NCI-H146 (cell line): ENCODE data around the gene BCKDK.
"Not testable (repeated sequence)": the region's sequence is repeated elsewhere in the genome, so short reads cannot be mapped to it uniquely, and the experiment has no call there.

Source experiments
- DNase-seq: peaks from one replicate; lab custom pipeline; 2025; lab: John Stamatoyannopoulos, UW

BCKDK gene

DNA sequence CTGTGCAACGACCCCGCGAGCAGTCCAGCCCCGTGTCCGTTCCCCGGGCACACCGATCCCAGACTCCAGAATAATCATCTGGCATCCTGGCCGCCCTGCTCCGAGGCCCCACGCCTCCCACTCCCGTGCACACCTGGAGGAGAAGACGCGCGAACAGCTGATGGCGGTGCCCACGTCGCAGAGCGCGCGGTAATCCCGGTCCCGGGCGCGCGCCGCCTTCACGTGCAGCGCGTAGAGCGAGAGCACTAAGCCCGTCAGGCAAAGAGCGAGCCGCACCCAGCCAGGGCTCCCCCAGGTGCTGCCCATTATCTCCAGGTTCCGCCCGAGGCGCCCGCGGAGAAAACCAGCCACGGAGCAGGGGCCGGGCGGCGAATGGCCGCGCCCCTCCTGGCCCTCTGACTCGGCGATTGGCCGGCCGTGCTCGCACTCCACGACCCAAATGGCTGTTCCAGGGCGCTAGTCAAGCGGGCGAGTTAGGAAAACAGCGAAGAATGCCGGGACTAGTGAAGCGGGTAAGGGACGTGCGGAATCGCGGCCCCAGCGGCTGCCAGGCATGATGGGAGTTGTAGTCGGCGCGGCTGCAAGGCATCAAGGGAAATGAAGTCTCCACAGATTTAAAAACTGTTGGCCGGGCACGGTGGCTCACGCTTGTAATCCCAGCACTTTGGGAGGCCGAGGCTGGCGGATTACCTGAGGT, 13.6 kb upstream of the BCKDK start, which contains the start of gene VKORC1:
TSS of gene VKORC1 (minus strand) at position 374 of the 697 bp plus-strand sequence. CDS start at position 306, 68 bp downstream.
- peak; percentile 99 for DNase-seq

- DNase-seq = no peak
Measured at GRCh38 chr16:31099860-31100638, 8.1 kb upstream of the BCKDK start.

DNA sequence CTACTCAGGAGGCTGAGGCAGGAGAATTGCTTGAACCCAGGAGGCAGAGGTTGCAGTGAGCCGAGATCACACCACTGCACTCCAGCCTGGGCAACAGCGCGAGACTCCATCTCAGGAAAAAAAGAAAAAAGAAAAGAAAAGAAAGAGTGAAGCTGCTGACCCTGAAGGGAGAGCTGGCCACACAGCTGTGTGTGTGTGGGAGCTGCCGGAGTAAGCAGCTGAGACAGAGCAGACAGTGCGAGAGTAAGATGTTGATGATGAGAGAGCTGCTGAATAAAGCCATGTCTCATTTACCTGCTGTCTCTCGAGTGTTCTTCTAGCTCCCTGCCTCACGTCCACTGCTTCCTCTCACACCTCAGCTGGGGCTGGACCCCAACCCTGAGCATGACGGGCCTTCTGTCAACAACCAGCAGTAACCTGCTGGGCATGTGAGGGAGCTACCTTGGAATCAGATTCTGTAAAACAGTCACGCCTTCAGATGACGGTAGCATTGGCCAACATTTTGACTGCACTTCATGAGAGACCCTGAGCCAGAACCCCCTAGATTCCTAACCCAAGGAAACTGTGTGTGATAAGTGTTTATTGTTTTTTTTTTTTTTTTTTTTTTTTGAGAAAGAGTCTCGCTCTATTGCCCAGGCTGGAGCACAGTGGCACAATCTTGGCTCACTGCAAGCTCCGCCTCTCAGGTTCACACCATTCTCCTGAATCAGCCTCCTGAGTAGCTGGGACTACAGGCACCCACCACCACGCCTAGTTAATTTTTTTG, 7.1 kb upstream of the BCKDK start:
- DNase-seq = not testable (repeated sequence)

DNA sequence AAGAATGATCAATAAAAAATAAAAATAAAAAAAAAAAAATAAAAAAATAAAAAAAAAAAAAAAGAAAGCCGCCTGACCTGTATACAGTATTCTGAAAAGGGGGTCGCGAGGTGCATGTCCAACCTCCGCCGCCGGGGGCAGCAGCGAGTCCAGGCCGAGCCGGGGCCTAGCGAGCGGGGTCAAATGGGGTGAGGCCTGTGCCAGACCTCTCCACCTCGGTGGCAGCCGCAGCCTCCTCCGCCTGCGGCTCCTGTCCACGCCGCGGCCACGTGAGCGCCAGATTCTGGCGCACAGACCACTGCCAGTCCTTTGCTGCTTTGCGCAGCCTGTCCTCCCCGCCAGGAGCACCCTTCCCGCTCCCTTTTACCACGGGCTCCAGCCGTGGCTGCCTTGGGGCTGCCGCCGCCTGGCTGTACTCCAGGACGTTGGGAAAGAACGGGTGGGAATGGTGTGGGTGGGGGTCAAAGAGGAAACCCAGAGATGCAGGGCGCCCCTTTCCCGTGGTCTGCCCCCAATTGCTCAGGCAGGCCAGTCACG, 2.4 kb upstream of the BCKDK start:
- peak; percentile 25 for DNase-seq

DNA sequence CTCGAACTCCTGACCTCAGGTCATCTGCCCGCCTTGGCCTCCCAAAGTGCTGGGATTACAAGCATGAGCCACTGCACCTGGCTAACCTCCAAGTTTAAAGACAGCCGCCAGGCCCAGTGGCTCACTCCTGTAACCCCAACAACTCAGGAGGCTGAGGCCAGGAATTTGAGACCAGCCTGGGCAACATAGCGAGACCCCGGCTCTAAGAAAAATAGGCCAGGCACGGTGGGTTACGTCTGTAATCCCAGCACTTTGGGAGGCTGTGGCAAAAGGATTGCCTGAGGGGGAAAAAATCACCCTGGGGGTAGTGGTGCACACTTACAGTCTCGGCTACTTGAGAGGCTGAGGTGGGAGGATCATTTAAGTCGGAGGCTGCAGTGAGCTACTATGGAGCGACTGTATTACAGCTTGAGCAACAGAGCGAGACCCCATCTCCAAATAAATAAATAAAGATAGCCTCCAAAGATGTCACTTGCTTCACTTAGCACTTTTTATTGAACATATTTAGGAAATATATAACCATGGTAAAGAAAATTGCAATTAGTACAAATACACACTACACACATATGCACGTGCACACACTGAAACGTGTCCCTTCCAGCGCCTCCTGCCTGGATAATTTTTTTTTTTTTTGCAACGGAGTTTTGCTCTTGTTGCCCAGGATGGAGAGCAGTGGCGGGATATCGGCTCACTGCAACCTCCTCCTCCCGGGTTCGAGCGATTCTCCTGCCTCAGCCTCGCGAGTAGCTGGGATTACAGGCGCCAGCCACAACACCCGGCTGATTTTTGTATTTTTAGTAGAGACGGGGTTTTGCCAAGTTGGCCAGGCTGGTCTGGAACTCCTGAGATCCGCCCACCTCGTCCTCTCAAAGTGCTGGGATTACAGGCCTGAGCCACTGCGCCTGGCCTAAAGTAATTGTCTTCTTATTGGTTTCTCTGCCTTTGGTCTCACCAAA, 1.4 kb upstream of the BCKDK start:
- DNase-seq = no peak

DNA sequence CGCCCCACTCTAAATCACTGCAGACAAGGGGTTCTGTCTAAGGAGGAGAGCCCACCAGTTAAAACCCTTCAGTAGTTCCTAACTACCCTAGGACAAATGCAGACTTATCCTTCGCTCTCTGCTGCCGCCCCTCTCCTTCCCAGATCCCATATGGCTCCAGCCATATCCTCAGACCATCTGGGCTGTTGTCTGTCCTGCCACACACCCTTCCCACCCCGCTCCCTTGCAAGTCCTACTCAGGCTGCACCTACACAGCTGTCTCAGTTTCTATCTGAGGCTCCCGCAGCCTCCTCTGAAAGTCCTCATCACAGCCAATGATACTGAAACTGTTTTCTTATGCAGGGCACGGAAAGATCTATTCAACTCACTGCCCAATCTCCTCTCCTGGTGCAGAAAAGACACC, 720 bp upstream of the BCKDK start:
- DNase-seq = no peak

DNA sequence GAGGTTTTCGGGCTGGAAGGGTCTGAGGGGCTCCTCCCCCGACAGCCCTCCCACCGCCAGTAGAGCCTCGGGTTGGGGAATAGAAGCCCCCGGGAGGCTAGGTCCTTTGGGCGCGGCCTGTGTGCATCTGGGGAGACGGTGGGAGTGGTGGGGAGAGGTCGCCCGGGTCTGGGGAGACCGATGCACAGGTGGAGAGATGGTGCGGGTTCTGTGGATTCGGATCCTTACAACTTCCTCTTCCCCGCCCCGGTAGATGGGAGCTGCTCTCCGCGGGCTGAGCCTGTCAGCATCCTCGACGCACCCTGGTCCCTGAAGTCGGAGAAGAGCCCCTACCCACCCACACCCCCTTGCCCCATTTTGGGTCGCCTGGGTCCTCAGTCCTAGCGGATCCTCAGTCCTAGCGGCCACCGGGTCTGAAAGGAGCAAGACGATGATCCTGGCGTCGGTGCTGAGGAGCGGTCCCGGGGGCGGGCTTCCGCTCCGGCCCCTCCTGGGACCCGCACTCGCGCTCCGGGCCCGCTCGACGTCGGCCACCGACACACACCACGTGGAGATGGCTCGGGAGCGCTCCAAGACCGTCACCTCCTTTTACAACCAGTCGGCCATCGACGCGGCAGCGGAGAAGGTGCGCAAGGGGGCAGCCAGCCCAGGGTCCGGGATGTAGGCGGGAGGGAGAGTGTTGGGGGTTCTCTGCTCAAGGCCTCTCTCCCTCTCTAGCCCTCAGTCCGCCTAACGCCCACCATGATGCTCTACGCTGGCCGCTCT, 790 bp downstream of the BCKDK start:
- DNase-seq = no peak

DNA sequence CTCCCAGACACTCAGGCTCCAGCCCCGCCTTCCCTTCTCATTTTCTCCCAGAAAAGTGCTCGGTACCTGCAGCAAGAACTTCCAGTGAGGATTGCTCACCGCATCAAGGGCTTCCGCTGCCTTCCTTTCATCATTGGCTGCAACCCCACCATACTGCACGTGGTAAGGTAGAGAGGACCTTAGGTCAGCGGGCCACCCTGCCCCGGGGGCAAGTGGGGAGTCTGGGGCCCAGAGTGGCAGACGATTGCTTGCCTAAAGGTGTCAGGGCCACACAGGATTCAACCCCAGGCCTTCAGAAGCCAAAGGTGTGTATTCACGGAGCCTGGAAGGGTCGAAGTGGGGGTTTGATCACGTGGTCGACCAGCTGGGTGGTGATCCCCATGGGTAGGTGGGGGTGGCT, 1.4 kb downstream of the BCKDK start:
- no peak for DNase-seq

GRCh38 chr16:31110106-31111034, 2.2 kb downstream of the BCKDK start:
- DNase-seq = no peak

GRCh38 chr16:31111881-31112466, 3.8 kb downstream of the BCKDK start:
- no peak for DNase-seq

GRCh38 chr16:31112711-31113110, 4.5 kb downstream of the BCKDK start:
- DNase-seq = no peak

GRCh38 chr16:31113121-31114120, 5.2 kb downstream of the BCKDK start:
- no peak for DNase-seq

- no peak for DNase-seq
Measured at GRCh38 chr16:31114468-31114867, 6.3 kb downstream of the BCKDK start.

GRCh38 chr16:31117384-31118222, 9.4 kb downstream of the BCKDK start, which contains the start of gene KAT8:
KAT8 (plus strand) TSS chr16:31117664; CDS start chr16:31117682, 18 bp downstream.
- peak; percentile 99 for DNase-seq

GRCh38 chr16:31118223-31119155, 10.3 kb downstream of the BCKDK start:
- no peak for DNase-seq
